Uterus (tissue), 4 donors: ENCODE measurements around the gene DOK6. TPM values are rescaled to one million over a fixed set of nuclear protein-coding genes. Genes with fewer than 3 reads are reported as not detected.

Experiments
- DNase-seq, 2 donors: peaks; one replicate each; pipeline ENCODE4 v3.0.0-alpha.2; 2019 to 2020
- H3K27ac ChIP-seq, 2 donors: fragments of 200-600 bp; sonication (generic); 1 replicate in 1 of 2; 2 replicates in 1 of 2; pipeline ENCODE4 v1.5.1; 2016 to 2018
- H3K27me3 ChIP-seq, 2 donors: fragments of 200-600 bp; sonication (generic); one replicate each; pipeline ENCODE4 v1.5.1; 2018 to 2019; ENCODE audit warnings: control low read depth in 1 of 2
- H3K36me3 ChIP-seq, 2 donors: fragments of 200-600 bp; sonication (generic); one replicate each; pipeline ENCODE4 v1.5.1; 2019; ENCODE audit warnings: control low read depth in 1 of 2
- H3K4me1 ChIP-seq, 2 donors: fragments of 200-600 bp; sonication (generic); one replicate each; pipeline ENCODE4 v1.5.1; 2018 to 2019; ENCODE audit warnings: control low read depth in 1 of 2
- H3K4me3 ChIP-seq, 2 donors: fragments of 200-600 bp; sonication (generic); 1 replicate in 1 of 2; 2 replicates in 1 of 2; pipeline ENCODE4 v1.5.1; 2018 to 2019; ENCODE audit warnings: mild to moderate bottlenecking in 1 of 2
- H3K9me3 ChIP-seq, 2 donors: fragments of 200-600 bp; sonication (generic); one replicate each; pipeline ENCODE4 v1.5.1; 2019; ENCODE audit warnings: control low read depth in 1 of 2
- CTCF ChIP-seq, 4 experiments: fragments of 200-600 bp in 2 of 4; fragments of 450-650 bp in 2 of 4; sonication (generic) in 2 of 4; IDR thresholded peaks; one replicate each; pipeline ENCODE4 v1.5.1; 2016 to 2019; ENCODE audit warnings: antibody characterized with exemption in 4 of 4, mild to moderate bottlenecking in 2 of 4, moderate library complexity in 1 of 4
- POLR2A ChIP-seq, 2 donors: fragments of 450-650 bp; IDR thresholded peaks; one replicate each; pipeline ENCODE4 v1.6.1; 2016; ENCODE audit warnings: antibody characterized with exemption in 2 of 2, mild to moderate bottlenecking in 1 of 2, moderate library complexity in 1 of 2
- intact Hi-C: fragments of 100-400 bp; cut with DNase I; formaldehyde crosslinking; loops from one replicate; pipeline ENCODE4 v1.15.1; 2023; ENCODE audit warnings: low total_unique reads
- total RNA-seq, 4 donors: library from RNA; depleted of rRNA in 3 of 4; stranded (reverse); fragments of >200 nt in 3 of 4; gene quantifications; one replicate each; pipeline versions ENCODE4 v1.1.0 to v1.2.4, GENCODE V29; 2014 to 2023
- donor health status: DM: yes; HTN: yes; CAD: no.

The DOK6 gene
- total RNA-seq, 4 donors from 2014 or later: 0.26 to 9.5 (median 1.4) TPM

GRCh38 chr18:69567813-69568488, 167.3 kb downstream of the DOK6 start:
- TF ChIP-seq CTCF (IDR thresholded peaks at IDR 0.05) (no peak), POLR2A (IDR thresholded peaks at IDR 0.05) (no peak)
- no peaks in the 10 kb centered on the region for H3K4me1 ChIP-seq
- intact Hi-C loops: no loop called here
- H3K4me3 ChIP-seq: no peak overlapping the region
- no peak overlapping the region for H3K27ac ChIP-seq
- H3K27me3 ChIP-seq: no peaks in the 10 kb centered on the region
- DNase-seq: no peak
- H3K36me3 ChIP-seq: no peaks in the 10 kb centered on the region
- no peaks in the 10 kb centered on the region for H3K9me3 ChIP-seq

GRCh38 chr18:69569133-69569532, 168.4 kb downstream of the DOK6 start:
- Histone ChIP-seq H3K27me3 (no peaks in the 10 kb centered on the region), H3K36me3 (no peaks in the 10 kb centered on the region), H3K4me1 (no peaks in the 10 kb centered on the region), H3K4me3 (no peak overlapping the region), H3K9me3 (no peaks in the 10 kb centered on the region), H3K27ac (no peak overlapping the region)
- intact Hi-C loops: no loop called here
- no peak for DNase-seq
- no peak for TF ChIP-seq CTCF (IDR thresholded peaks at IDR 0.05)
- TF ChIP-seq POLR2A (IDR thresholded peaks at IDR 0.05): no peak

- no peak overlapping the region for H3K27ac ChIP-seq
- H3K9me3 ChIP-seq: no peaks in the 10 kb centered on the region
- no peaks in the 10 kb centered on the region for H3K4me1 ChIP-seq
- no peaks in the 10 kb centered on the region for H3K36me3 ChIP-seq
- DNase-seq: no peak
- H3K4me3 ChIP-seq: no peak overlapping the region
- H3K27me3 ChIP-seq: no peaks in the 10 kb centered on the region
- TF ChIP-seq POLR2A (IDR thresholded peaks at IDR 0.05): no peak
- no peak for TF ChIP-seq CTCF (IDR thresholded peaks at IDR 0.05)
- intact Hi-C loops: no loop called here
Observed at GRCh38 chr18:69574401-69574800, 173.7 kb downstream of the DOK6 start.

- Histone ChIP-seq H3K27ac (no peak overlapping the region), H3K36me3 (no peaks in the 10 kb centered on the region), H3K9me3 (no peaks in the 10 kb centered on the region), H3K4me1 (no peaks in the 10 kb centered on the region), H3K4me3 (no peak overlapping the region), H3K27me3 (no peaks in the 10 kb centered on the region)
- no peak for DNase-seq
- intact Hi-C loops: no loop called here
- TF ChIP-seq POLR2A (IDR thresholded peaks at IDR 0.05): no peak
Observed at GRCh38 chr18:69580107-69580506, 179.4 kb downstream of the DOK6 start.

DNA sequence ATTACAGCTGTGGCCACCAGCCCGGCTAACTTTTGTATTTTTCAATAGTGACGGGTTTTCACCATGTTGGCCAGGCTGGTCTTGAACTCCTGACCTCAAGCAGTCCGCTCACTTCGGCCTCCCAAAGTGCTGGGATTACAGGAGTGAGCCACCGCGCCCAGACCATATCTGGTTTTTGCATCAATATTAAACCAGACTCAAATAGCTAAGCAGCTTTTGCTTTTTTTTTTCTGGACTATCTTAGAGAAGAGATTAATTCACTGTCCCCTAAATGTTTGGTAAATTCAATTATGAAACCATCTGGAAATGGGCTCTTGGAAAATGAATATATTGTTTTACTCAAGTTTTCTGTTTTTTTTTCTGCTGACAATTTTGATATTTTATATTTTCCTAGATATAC, 183.7 kb downstream of the DOK6 start:
- Histone ChIP-seq H3K36me3 (no peaks in the 10 kb centered on the region), H3K27ac (no peak overlapping the region), H3K9me3 (no peaks in the 10 kb centered on the region), H3K4me1 (no peaks in the 10 kb centered on the region), H3K27me3 (no peaks in the 10 kb centered on the region), H3K4me3 (no peak overlapping the region)
- DNase-seq: no peak
- intact Hi-C loops: no loop called here
- TF ChIP-seq POLR2A (IDR thresholded peaks at IDR 0.05) (no peak), CTCF (IDR thresholded peaks at IDR 0.05) (no peak)

DNA sequence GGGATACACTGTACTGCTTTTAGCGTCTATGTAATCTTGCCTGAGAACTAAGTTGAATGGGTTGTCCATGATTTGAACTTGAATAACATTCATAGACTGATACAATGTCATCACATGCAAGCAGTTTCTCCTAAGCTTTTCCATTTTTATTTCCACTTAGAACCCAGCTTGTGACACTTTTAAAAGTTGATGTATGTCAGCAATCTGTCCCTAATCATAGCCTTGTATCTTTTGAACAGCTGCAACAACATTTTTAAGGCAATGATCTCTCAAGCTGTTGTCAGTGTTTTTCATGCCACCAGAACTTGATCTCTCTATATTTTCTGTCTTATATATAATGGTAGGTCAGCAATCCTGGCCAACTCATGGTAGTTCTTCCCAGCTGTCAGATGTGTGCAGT, 185.0 kb downstream of the DOK6 start:
- intact Hi-C loops: no loop called here
- H3K9me3 ChIP-seq: no peaks in the 10 kb centered on the region
- no peaks in the 10 kb centered on the region for H3K4me1 ChIP-seq
- no peak for TF ChIP-seq CTCF (IDR thresholded peaks at IDR 0.05)
- TF ChIP-seq POLR2A (IDR thresholded peaks at IDR 0.05): no peak
- DNase-seq: no peak
- H3K4me3 ChIP-seq: no peak overlapping the region
- H3K27ac ChIP-seq: no peak overlapping the region
- H3K27me3 ChIP-seq: no peaks in the 10 kb centered on the region
- H3K36me3 ChIP-seq: no peaks in the 10 kb centered on the region
